GM18499 (cell line): ENCODE data around the gene SMIM32.

Experiments used
- ATAC-seq: cut with Tn5 transposase; IDR thresholded peaks from one replicate; pipeline ENCODE4 v1.9.1; 2021; ENCODE audit warnings: moderate number of reproducible peaks; ENCODE audit not compliant: insufficient read depth, unreplicated experiment

Gene SMIM32

GRCh38 chr5:136192526-136193321 is at the start of gene SMIM32:
SMIM32 (minus strand) TSS chr5:136193162; CDS start chr5:136192524, 638 bp downstream.
- ATAC-seq, result no peak

GRCh38 chr5:136242611-136243010 is 49.6 kb upstream of the SMIM32 start:
- no peak for ATAC-seq

- ATAC-seq, result no peak
Observed at GRCh38 chr5:136242136-136242535, 49.2 kb upstream of the SMIM32 start.

- no peak for ATAC-seq
Observed at GRCh38 chr5:136240894-136241293, 47.9 kb upstream of the SMIM32 start.

- ATAC-seq, result no peak
Observed at GRCh38 chr5:136236479-136237083, 43.6 kb upstream of the SMIM32 start.

GRCh38 chr5:136235321-136235720 is 42.4 kb upstream of the SMIM32 start:
- no peak for ATAC-seq

- no peak for ATAC-seq
Observed at GRCh38 chr5:136232316-136232715, 39.4 kb upstream of the SMIM32 start.

- no peak for ATAC-seq
Observed at GRCh38 chr5:136230176-136230575, 37.2 kb upstream of the SMIM32 start.

- no peak for ATAC-seq
Observed at GRCh38 chr5:136228136-136228757, 35.3 kb upstream of the SMIM32 start.

GRCh38 chr5:136226401-136226800 is 33.4 kb upstream of the SMIM32 start:
- no peak for ATAC-seq

- no peak for ATAC-seq
Observed at GRCh38 chr5:136225796-136226195, 32.8 kb upstream of the SMIM32 start.

GRCh38 chr5:136222580-136223235 is 29.7 kb upstream of the SMIM32 start:
- ATAC-seq, result no peak

GRCh38 chr5:136221340-136221739 is 28.4 kb upstream of the SMIM32 start:
- ATAC-seq, result no peak

GRCh38 chr5:136216230-136216629 is 23.3 kb upstream of the SMIM32 start:
- ATAC-seq, result no peak

GRCh38 chr5:136215812-136216211 is 22.9 kb upstream of the SMIM32 start:
- ATAC-seq, result no peak

- ATAC-seq, result no peak
Observed at GRCh38 chr5:136213919-136214493, 21.0 kb upstream of the SMIM32 start.

GRCh38 chr5:136212252-136212721 is 19.3 kb upstream of the SMIM32 start:
- no peak for ATAC-seq

GRCh38 chr5:136211282-136212040 is 18.5 kb upstream of the SMIM32 start:
- ATAC-seq, result no peak

- no peak for ATAC-seq
Observed at GRCh38 chr5:136210259-136210658, 17.3 kb upstream of the SMIM32 start.
